ENCODE results near the gene CTDP1.

Gene CTDP1

DNA sequence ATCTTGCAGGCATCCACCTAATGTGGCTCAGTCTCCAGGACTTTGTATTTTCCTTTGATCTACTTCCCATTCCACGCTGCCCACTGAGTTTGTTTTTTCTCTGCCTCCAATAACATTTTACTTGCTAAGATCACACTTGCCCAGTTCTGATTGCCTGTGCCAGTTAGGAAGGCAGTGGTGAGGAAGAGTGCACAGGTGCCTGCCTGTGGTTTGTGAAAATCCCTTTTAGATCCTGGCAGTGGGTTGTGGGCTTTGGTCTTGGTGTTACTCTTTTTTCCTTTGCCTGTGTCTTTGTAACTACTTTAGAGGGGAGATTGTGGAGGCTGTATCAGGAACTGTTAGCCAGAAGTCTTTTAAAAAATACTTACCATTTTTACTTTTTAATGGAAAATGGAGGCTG is 81.3 kb downstream of the CTDP1 start:
- DNase-seq (ENCODE audit: low read depth in 1 of 2, low spot score in 1 of 2), result no peak

DNA sequence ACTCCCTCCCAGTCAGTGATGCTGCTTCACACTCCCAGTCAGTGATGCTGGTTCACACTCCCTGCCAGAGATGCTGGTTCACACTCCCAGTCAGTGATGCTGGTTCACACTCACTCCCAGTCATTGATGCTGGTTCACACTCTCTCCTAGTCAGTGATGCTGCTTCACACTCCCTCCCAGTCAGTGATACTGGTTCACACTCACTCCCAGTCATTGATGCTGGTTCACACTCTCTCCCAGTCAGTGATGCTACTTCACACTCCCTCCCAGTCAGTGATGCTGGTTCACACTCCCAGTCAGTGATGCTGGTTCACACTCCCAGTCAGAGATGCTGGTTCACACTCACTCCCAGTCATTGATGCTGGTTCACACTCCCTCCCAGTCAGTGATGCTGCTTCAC is 83.8 kb downstream of the CTDP1 start:
- no peak for DNase-seq (ENCODE audit: low read depth in 1 of 2, low spot score in 1 of 2)

DNA sequence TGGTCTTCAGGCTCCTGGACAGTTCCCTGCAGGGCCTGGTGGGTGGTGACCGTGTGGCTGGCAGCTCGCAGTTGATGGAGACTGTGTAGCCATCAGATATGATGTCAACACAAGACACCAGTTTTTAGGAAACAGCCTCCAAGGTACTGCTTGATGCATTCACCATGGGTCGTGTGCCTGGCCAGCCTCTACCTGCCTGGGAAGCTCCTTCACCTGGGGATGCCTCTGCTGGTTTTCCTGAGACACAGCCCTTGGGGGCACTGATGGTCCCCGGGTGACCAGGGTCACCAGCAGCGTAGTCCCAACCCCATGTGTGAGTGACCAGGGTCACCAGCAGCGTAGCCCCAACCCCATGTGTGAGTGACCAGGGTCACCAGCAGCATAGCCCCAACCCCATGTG is 84.5 kb downstream of the CTDP1 start:
- no peak for DNase-seq (ENCODE audit: low read depth in 1 of 2, low spot score in 1 of 2)

DNA sequence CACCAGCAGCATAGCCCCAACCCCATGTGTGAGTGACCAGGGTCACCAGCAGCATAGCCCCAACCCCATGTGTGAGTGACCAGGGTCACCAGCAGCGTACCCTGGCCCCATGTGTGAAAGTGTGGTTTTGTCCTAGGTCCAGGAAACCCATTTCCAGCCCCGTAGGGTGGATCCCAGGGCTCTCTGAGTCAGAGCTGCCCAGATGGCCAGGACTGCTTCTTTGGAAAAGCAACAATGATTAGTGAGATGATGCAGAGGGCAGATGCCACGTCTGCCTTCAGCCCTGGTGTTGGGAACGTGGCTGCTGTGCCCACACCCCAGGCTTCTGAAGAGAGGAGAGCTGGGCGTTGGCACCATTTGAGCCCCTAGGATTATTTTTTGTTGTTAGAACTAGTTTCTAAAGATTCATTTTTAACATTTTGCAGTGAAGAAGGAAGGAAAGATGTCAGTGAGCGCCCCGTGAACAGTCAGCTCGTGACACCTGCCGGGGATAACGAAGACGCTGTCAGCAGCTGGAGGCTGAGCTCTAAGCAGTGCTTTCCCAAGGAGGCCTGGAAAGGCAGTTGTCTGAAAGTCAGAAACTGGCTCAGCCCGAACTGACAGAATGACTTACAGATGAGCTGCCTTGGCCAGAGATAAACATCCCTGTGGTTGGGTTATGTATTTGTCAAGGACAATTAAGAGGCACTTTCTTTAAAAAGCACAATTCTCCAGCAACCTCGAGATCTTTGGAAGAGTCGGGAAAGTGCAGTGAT is 86.1 kb downstream of the CTDP1 start:
- no peak for DNase-seq (ENCODE audit: low read depth in 1 of 2, low spot score in 1 of 2)

DNA sequence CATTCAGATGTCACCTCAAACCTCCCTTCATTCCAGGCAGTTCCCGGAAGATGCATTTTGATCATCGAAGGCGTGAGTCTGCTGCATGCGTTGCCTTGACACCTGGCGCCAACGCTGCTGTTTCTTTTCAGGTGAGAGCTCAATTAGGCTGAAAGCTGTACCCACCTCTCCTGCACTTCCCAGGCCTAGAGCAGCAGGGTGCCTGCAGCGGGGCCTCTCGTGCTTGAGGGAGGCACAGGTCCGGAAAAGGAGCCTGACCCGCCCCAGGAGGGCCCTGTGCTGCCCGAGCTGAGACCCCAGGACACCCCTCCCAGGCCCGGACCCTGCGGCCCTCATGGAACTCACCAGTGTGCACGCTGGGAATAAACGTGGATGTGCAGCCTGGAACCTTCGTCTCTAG is 86.7 kb downstream of the CTDP1 start:
- no peak for DNase-seq (ENCODE audit: low read depth in 1 of 2, low spot score in 1 of 2)

DNA sequence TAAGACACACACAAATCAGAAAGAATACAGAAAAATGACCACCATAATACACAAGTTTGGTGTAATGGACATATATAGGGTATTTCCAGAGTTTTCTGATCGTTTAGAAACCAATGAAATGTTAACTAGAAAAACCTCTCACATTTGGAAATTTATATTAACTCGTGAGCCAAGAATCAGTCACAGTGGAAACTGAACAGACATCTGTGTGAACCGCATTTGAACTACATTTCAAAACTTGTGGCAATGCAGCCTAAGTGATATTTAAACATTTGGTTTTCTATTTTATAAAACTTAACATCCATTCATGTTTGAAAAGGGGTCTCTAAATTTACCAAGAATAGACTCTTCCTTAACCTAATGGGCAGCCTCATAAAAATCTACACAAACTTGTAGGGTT is 89.1 kb downstream of the CTDP1 start:
- DNase-seq (ENCODE audit: low read depth in 1 of 2, low spot score in 1 of 2), result no peak

DNA sequence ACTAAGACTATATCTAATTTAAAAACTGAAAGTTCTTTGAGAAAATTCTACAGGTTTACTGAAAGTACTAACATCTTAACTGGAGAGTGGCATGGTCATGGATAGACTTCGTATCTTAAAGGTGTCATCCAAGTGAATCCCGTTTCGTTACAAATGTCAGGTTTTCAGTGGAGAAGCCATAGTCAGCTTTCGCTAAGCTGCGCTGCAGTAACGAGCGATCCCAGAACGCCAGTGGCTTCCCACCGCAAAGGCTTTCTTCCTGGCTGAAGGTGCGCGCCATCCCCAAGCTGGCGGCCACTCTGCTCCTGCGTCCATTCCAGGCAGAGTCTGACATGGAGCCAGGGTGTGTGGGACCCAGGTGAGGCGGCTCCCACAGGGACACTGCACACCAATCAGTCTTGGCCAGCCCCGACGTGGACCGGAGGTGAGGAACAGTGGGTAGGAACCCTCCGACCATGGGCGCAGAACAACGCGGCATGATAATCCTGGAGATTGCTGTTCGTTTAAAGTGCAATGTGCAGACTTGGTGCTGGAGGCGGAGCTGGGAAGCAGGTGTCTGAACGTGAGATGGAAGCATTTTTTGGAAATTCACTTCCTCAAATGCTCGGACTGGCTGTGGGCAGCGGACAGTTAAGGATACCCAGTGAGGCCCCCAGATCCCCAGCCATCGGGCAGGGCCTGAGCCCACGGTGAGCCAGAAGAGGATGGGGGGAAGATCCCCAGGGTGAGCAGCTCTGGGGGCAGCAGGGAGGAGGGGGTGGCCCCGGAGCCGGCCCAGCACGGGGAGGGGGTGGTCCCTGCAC is 90.3 kb downstream of the CTDP1 start:
- no peak for DNase-seq (ENCODE audit: low read depth in 1 of 2, low spot score in 1 of 2)

DNA sequence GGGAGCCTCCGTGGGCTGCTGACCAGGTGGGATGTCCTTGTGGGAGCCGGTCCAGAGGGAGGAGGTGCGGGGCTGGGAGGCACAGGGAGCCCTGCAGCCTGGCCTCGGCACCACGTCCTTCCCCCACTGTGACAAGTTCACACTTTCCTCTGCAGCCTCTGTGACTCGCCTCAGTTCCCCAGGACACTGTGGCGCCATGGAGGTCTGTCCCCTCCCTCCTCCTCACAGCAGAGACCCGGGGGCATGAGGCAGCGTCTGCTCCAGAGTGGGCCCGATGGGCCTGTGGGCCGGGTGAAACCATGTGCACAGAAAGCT is 90.9 kb downstream of the CTDP1 start:
- no peak for DNase-seq (ENCODE audit: low read depth in 1 of 2, low spot score in 1 of 2)

DNA sequence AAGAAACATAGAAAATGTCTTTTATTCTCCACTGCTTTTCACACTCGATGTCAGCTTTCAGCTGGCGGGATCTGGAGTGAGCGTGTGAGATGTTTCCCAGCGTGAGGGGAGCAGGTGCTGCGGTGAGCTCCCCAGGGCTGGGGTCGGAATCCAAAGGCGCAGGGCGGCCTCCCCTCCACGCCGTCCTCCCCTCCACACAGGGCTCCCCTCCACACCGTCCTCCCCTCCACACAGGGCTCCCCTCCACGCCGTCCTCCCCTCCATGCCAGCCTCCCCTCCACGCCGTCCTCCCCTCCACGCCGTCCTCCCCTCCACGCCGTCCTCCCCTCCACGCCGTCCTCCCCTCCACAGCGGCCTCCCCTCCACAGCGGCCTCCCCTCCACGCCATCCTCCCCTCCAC is 91.2 kb downstream of the CTDP1 start:
- no peak for DNase-seq (ENCODE audit: low read depth in 1 of 2, low spot score in 1 of 2)

DNA sequence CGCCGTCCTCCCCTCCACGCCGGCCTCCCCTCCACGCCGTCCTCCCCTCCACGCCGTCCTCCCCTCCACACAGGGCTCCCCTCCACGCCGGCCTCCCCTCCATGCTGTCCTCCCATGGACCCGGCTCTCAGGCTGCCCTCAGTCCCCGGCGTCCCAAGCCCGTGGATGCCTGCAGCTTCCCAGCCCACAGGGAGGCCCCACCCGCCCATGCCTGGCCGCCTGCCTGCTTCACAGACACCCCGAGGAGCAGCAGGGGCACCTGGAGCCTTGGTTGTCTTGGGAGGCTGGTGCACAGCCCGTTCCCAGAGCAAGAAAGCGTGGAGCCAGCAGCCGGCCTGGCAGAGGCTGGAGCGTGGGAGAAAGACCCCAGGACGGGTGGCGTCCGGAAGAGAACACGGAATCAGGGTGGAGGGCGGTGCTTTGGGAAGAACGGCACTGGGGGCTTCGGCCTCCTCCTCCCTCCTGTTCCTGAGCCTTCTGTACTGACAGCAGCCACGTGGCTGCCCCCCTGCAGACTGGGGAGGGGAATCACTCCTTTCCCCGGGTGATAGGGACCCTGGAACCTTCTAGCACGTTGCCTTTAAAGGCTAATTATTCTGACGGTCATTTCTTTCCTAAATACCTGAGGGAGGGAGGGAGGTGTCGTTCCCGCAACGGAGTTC is 92.0 kb downstream of the CTDP1 start:
- DNase-seq (ENCODE audit: low read depth in 1 of 2, low spot score in 1 of 2), result no peak

DNA sequence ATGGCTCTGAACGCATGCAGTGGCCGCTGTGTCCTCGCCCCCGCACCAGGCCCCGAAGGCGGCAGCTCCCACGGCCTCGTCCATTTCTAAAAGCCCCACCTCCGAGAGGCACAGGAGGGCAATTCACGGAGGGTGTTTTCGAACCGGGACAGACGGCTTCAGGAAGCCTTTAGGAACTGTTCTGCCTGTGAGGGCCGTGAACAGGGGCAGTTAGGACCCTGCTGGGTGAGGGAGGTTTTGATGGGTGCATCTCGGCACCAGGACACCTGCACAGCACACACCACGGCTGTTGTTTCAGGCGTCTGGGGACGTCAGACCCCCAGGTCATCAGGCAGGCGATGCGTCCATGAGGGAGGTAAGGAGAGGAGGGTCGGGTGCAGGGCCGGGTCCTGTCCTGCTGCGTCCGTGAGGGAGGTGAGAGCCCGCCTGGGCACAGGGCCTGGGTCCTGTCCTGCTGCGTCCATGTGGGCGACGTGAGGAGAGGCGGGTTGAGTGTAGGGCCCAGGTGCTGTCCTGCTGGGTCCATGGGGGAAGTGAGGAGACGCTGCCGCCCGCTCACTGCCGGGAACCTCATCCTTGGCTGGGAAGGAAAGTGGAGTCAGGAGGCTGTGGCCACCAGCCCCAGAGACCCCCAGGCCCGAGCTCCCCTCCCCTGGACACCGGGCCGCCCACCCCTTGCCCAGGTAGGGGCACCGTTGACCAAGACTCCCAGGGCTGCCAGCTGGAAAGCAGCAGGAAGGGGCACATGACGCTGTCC is 92.7 kb downstream of the CTDP1 start:
- no peak for DNase-seq (ENCODE audit: low read depth in 1 of 2, low spot score in 1 of 2)

DNA sequence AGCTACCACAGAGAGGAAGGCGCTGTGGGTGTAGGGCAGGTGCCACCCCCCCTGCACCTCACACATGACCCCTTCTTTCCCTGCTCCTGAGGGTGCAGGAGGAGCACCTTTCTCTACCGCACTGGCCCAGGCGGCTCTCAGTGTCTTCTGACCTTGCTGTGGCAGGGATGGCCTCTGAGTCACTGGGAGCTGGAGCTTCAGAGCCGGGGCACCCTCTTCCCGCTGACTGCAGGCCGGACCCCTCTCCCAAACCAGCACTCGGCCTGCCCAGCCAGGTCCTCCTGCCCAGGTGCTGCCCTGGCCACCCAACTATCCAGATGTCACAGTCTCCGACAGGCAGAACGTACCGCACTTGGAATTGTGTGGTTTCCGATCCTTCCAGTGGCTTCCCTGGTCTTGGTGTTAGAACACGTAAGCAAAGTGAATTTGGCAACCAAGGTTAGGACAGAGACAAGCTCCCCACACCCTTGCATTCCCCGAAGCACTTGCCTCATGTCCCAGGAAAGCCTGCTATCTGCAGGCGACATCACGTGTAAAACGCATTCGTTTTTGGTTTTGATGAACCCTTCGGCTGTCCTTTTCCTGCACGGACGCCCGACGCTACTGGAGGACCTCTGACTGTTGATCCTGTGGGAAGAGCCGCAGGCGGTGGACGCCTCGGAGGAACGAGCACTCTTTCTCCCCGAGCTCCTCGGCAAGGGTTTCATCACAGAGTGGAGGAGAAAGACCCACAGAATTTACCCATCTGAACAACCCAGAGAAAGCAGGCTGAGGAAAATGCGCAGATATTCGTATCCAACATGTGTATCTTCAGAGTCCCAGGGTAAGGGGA is 93.5 kb downstream of the CTDP1 start:
- DNase-seq (ENCODE audit: low read depth in 1 of 2, low spot score in 1 of 2), result no peak

DNA sequence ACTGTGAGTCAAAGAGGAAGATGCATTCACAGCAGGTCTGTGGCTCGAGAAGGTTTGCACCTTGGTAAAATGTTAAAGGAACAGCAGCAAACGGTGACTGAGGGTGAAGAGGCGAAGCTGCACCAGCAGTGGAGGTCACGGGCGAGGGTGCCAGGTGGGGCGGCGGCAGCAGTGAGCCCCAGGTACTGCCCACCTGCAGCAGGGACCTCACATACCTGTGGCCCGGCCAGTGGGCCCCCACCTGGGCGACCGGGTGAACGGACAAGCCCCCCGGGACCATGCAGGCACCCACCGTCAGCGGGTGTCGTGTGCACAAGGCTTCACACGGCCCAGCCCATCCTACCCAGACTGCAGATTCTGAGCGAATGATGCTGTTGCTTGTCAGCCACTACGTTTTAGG is 94.5 kb downstream of the CTDP1 start:
- DNase-seq (ENCODE audit: low read depth in 1 of 2, low spot score in 1 of 2), result no peak

DNA sequence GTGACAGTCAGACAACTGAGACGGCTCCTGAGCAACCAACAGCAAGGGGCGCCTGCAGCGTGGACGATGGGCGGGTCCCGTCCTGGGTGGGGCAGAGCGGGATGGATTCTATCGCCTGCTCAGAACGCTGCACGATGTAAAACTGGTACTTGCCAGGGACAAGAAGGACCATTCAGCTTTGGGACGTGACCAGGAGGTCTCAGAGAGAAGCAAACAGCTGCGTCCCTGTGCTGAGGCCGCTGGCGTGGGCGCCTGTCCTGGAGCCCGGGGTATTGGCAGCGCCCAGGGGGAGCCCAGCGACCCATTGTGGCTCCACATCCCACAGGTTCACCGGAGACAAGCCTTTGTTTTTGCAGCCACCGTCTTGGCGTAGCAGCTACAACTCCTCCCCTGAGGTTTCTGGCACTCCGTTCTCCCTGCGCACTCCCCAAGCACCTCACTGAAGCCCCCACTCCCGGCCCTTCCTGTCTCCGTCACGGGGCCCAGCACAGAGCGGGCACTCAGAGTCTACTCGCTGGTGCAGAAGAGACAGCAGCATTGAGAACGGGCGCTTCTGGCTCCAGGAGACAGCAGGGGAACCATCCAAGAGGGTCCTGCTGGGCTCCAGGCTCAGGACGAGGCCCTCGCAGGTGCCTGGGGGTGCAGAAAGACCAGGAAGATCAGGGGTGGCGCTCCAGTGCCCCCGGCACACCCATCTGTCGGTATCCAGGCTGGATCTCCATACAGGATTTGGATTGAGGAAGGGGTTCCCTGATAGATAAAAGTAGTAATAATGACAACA is 96.0 kb downstream of the CTDP1 start:
- DNase-seq (ENCODE audit: low read depth in 1 of 2, low spot score in 1 of 2), result no peak

DNA sequence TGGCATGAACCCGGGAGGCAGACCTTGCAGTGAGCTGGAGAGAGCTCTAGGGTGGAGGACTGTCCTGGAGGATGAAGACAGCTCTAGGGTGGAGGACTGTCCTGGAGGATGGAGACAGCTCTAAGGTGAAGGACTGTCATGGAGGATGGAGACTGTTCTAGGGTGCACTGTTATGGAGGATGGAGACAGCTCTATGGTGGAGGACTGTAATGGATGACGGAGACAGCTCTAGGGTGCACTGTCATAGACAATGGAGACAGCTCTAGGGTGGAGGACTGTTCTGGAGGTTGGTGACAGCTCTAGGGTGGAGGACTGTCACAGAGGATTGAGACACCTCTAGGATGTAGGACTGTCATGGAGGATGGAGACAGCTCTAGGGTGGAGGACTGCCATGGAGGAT is 97.1 kb downstream of the CTDP1 start:
- no peak for DNase-seq (ENCODE audit: low read depth in 1 of 2, low spot score in 1 of 2)

DNA sequence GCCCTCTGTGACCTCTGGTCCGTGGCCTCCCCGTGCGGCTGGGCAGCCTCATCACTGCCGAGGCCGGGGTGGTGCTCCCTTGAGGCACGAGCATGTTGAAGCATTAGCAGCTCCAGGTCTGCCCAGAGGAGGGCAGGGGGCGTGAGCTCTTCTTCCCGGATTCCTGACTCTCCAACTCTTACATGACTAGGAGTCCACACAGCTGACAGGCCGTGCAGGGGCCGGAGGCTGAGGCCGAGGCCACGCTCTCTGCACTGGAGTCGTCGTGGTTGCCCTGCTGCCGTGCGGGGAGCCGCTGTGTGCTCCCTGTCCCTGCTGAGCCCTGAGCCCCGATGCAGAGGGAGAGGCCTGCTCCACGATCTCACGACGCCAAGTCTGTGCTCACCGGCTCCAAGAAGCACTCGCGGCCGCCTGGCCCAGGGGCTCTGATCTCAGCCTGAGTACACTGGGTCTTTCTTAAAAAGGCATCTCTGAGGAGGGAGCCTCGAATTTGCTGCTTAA is 98.7 kb downstream of the CTDP1 start:
- DNase-seq (ENCODE audit: low read depth in 1 of 2, low spot score in 1 of 2), result no peak

DNA sequence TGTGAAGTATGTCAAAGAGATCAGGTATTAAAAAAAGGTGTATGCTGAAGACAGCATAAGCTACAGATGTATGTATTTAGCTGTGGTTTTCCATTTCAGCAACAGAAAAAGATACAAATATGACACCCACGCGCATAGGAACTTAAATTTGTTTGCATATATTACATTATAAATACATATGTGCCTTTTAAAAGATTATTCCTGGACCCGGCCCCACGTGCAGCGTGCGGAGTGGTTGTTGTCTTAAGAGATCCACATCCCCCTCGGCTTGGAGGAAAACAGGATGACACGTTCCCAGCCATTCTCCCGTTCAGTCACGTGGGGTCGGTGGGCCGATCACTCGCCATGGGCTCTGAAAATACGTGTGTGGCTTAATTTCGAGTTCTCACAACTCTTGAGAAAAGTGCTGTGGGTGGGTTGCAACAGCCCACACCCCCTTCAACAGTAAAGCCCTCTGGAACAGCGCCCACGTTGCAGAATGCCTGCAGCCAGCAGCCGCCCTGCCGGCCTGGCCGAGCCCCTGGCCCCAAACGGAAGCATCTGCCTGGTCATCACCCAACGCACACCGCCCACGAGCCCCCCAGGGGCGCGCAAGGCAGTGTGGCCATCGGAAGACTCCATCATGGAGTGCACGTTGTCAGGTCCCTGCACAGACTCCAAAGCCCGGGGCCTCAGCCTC is 99.6 kb downstream of the CTDP1 start:
- DNase-seq (ENCODE audit: low read depth in 1 of 2, low spot score in 1 of 2), result no peak

DNA sequence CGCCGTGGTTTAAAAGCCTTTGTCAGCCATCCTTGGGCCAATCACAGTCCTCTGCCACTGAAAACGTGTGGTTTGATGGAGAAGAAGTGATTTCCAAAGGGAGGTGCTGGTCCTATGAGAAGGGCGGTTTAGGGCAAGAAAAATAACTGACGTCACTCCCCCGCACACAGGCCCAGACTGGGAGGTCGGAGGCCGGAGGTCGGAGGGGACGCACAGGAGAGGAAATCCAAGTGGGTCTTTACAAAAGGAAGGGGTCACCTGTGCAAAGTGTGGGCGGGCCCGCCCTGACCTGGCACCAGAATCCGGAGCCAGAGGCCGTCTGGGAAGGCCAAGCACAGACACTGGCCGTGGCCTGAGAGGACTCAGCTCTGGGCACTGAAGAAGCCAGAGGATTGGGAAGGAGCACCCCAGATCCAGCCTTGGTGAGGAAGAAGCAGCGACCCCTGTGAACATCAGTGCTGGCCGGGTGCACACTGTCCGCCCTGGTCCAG is 100.1 kb downstream of the CTDP1 start:
- DNase-seq (ENCODE audit: low read depth in 1 of 2, low spot score in 1 of 2), result no peak

DNA sequence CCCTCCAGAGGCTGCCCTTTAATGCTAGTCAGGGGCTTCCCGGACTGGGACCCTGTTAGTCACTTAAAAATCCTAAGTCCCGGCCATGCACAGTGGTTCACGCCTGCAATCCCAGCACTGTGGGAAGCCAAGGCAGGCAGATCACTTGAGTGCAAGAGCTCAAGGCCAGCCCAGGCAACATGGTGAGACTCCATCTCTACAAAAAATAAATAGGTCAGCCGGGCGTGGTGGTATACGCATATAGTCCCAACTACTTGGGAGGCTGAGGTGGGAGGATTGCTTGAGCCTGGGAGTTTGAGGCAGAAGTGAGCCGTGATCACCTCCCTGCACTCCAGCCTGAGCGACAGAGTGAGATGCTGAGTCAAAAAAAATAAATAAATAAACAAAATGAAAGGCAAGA is 100.9 kb downstream of the CTDP1 start:
- DNase-seq (ENCODE audit: low read depth in 1 of 2, low spot score in 1 of 2), result no peak

All from stimulated activated CD4-positive, alpha-beta T cell treated with anti-CD3 and anti-CD28 coated beads, Interleukin-15, amount 100 ng/mL, for 1 hour (primary cell).